ENCODE measurements around the gene PLPPR5.

DNA sequence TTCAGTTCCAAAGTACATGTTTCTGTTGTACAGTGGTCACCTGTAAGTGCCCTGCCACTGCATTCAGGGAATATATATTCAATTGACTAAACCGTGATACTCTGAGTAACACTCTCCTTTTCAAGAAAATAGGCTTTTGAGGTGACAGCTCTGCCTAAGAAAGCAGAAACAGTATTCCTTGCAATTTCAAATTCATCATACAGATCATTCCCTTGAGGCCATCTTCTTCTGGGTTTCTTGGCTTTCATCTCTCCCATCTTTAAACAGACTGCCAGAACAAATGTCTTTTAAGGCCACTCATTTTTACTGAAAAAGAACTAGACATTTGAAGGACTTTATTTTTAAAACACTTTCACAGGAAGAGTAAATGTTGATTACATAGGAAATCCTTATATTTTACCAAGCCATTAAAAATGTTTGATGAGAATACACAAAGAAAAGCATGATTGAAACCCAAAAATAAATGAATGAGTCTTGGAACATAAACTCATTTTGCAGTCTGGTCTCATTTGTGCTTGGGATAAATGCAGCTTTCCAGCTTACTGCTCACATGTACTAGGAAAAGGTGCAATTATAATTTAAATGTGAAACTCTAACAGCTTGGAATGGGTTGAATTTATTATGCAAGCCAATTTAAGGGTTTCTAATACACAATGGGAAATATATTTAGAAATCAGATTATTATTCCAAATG is 34.7 kb downstream of the PLPPR5 start:
- TF ChIP-seq YY1 (IDR thresholded peaks at IDR 0.05; ENCODE audit: insufficient read depth, insufficient read length) (no peak), ZNF274 (IDR thresholded peaks at IDR 0.05; ENCODE audit: low read depth, low read length) (no peak)
